PC-9 (cell line): ENCODE measurements around the gene MVB12B.

Source experiments
- CTCF ChIP-seq: fragments of 200-600 bp; sonication (generic); conservative IDR thresholded peaks from 2 replicates; pipeline ENCODE4 v1.6.1; 2017; ENCODE audit warnings: mixed run types, antibody characterized with exemption, mild to moderate bottlenecking, moderate library complexity
- EZH2 ChIP-seq: fragments of 200-600 bp; sonication (generic); IDR thresholded peaks from 2 replicates; pipeline ENCODE4 v1.8.0; 2017; ENCODE audit warnings: antibody characterized with exemption, low read depth

GRCh38 chr9:126474786-126475485 lies 148.3 kb downstream of the MVB12B start:
- TF ChIP-seq CTCF, result no peak
- no peak for TF ChIP-seq EZH2
